Measurements from ENCODE around the gene CDCP2.

DNA sequence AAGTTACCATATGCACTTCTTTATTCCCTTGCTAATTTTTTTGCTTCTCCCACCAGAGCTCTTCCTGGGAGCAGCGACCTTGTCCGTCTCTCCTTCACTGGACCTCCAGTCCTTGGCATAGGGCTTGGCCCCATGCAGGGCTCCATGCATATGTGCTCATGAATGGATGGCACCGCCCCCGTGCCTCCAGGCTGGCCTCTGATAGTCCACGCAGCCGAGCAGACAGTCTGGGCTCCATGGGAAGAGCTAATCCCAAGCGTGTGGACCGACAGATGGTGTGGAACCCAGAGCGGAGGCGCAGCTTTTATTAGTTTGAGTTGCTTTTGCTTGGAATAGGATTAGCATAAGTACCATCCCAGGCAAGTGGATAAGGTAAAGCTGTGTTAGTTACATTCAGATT, 41.8 kb downstream of the CDCP2 start:
- TF ChIP-seq, protein P1, sequence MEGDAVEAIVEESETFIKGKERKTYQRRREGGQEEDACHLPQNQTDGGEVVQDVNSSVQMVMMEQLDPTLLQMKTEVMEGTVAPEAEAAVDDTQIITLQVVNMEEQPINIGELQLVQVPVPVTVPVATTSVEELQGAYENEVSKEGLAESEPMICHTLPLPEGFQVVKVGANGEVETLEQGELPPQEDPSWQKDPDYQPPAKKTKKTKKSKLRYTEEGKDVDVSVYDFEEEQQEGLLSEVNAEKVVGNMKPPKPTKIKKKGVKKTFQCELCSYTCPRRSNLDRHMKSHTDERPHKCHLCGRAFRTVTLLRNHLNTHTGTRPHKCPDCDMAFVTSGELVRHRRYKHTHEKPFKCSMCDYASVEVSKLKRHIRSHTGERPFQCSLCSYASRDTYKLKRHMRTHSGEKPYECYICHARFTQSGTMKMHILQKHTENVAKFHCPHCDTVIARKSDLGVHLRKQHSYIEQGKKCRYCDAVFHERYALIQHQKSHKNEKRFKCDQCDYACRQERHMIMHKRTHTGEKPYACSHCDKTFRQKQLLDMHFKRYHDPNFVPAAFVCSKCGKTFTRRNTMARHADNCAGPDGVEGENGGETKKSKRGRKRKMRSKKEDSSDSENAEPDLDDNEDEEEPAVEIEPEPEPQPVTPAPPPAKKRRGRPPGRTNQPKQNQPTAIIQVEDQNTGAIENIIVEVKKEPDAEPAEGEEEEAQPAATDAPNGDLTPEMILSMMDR (IDR thresholded peaks at IDR 0.05; ENCODE audit: insufficient read depth, low read depth, low read length): no peak
- TF ChIP-seq EZH2 (IDR thresholded peaks at IDR 0.05; ENCODE audit: insufficient read depth, low read length): no peak
